ENCODE results near the gene CDH4.

DNA sequence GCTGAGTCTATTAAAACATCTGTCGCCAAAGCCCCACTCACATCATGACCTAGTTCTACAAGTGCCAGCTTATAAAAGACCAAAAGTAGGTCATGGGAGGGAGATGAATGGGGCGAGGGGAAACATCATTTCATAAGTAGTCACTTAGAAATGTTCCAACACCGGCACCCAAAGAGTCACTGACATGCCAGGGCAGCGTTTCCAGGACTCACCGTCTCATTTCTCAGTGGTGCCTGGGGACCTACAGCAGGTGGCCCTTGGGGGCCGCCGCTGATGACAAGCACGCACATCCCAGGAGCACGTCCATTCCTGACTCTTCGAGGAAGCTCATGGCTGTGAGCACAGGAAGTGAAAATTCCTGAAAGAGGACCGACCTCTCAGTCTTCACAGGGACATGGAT is 260.4 kb downstream of the CDH4 start:
- TF ChIP-seq CTCF (IDR thresholded peaks at IDR 0.05), result no peak
- no peak for TF ChIP-seq ZFX (IDR thresholded peaks at IDR 0.05; ENCODE audit: borderline replicate concordance)
